Testis (tissue), 3 donors: ENCODE measurements around the gene AHCY. TPM values are rescaled to one million over a fixed set of nuclear protein-coding genes. Genes with fewer than 3 reads are reported as not detected.
"Not testable (repeated sequence)": the region's sequence is repeated elsewhere in the genome, so short reads cannot be mapped to it uniquely, and the experiment has no call there.

Source experiments
- DNase-seq: peaks from one replicate; pipeline ENCODE4 v3.0.0-alpha.2; 2019
- H3K27ac ChIP-seq, 2 donors: fragments of 200-600 bp; sonication (generic); one replicate each; pipeline ENCODE4 v1.5.1; 2019
- H3K27me3 ChIP-seq: fragments of 200-600 bp; sonication (generic); one replicate; pipeline ENCODE4 v1.5.1; 2019
- H3K36me3 ChIP-seq: fragments of 200-600 bp; sonication (generic); one replicate; pipeline ENCODE4 v1.5.1; 2017; ENCODE audit warnings: low read depth; ENCODE audit errors: missing control alignments
- H3K4me1 ChIP-seq: fragments of 200-600 bp; sonication (generic); one replicate; pipeline ENCODE4 v1.5.1; 2019
- H3K4me3 ChIP-seq, 2 donors: fragments of 200-600 bp; sonication (generic); one replicate each; pipeline ENCODE4 v1.5.1; 2017 to 2019
- H3K9me3 ChIP-seq: fragments of 200-600 bp; sonication (generic); one replicate; pipeline ENCODE4 v1.5.1; 2017
- POLR2A ChIP-seq: fragments of 450-650 bp; IDR thresholded peaks from one replicate; pipeline ENCODE4 v1.6.1; 2017; ENCODE audit warnings: antibody characterized with exemption, mild to moderate bottlenecking, moderate library complexity
- WGBS, 2 donors: methylation state at CpG; one replicate each; pipeline ENCODE4 v1.1.5; 2018; 5-methylcytosine and 5-hydroxymethylcytosine counted together
- intact Hi-C: fragments of 100-400 bp; cut with DNase I; formaldehyde crosslinking; loops from one replicate; pipeline ENCODE4 v1.15.1; 2023; ENCODE audit warnings: low total_unique reads
- polyA plus RNA-seq: library from polyadenylated mRNA; stranded (reverse); fragments of 350-450 nt; fragmentation: Illumina TruSeq; extraction: RNeasy Lipid Tissue Mini Kit (QIAGEN cat#74804); gene quantifications from one replicate; pipeline ENCODE4 v1.2.3, GENCODE V29; 2014; ENCODE audit warnings: low read depth, low replicate concordance; ENCODE audit not compliant: insufficient read depth
- total RNA-seq, 2 donors: library from RNA; depleted of rRNA; stranded (reverse); fragments of >200 nt; gene quantifications; one replicate each; pipeline ENCODE4 v1.2.3, GENCODE V29; 2016
- TF ChIP-seq, protein P1 (sequence below), 3 experiments: fragments of 450-650 bp in 2 of 3; fragments of 200-600 bp in 1 of 3; sonication (generic) in 1 of 3; IDR thresholded peaks; one replicate each; pipeline ENCODE4 v1.5.1; 2016 to 2019; ENCODE audit warnings: antibody characterized with exemption in 3 of 3, mild to moderate bottlenecking in 2 of 3, moderate library complexity in 1 of 3

AHCY gene
- total and polyA plus RNA-seq, 3 donors from 2014 or later: 127 to 237 (median 178) TPM

GRCh38 chr20:34332262-34332920 lies 29.2 kb upstream of the AHCY start:
- H3K4me3 ChIP-seq: no peak overlapping the region
- H3K9me3 ChIP-seq: no peaks in the 10 kb centered on the region
- TF ChIP-seq, protein P1, sequence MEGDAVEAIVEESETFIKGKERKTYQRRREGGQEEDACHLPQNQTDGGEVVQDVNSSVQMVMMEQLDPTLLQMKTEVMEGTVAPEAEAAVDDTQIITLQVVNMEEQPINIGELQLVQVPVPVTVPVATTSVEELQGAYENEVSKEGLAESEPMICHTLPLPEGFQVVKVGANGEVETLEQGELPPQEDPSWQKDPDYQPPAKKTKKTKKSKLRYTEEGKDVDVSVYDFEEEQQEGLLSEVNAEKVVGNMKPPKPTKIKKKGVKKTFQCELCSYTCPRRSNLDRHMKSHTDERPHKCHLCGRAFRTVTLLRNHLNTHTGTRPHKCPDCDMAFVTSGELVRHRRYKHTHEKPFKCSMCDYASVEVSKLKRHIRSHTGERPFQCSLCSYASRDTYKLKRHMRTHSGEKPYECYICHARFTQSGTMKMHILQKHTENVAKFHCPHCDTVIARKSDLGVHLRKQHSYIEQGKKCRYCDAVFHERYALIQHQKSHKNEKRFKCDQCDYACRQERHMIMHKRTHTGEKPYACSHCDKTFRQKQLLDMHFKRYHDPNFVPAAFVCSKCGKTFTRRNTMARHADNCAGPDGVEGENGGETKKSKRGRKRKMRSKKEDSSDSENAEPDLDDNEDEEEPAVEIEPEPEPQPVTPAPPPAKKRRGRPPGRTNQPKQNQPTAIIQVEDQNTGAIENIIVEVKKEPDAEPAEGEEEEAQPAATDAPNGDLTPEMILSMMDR (IDR thresholded peaks at IDR 0.05): no peak
- no peak for TF ChIP-seq POLR2A
- no peak overlapping the region for H3K27ac ChIP-seq
- no peaks in the 10 kb centered on the region for H3K27me3 ChIP-seq
- DNase-seq: no peak
- WGBS, 2 donors: 69% methylated on average over 15 to 19 of the region's 19 CpGs
- no peaks in the 10 kb centered on the region for H3K36me3 ChIP-seq
- intact Hi-C loops: no loop called here
- peaks cover 4% of the 10 kb centered on the region for H3K4me1 ChIP-seq

DNA sequence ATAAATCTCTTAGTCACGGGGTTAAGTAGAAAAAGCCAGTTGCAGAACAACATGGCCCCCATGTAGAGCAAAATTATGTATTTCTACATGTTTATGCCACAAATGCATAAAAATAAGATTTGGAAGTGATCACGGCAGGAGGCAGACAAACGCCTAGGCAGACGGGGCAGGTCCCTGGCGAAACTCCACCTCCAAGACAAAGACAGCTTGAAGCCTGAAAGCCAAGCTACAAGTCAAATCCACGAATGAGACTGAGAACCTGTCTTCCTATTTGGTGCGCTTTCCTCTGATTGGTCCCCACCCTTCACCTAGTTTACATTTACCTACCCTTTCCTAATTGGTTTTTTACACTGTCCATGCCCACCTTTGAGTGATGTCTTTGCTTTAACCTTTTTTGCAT lies 28.7 kb upstream of the AHCY start:
- WGBS, 2 donors: 64 to 69% methylated on average over 7 of the region's 7 CpGs
- H3K36me3 ChIP-seq: no peaks in the 10 kb centered on the region
- no peaks in the 10 kb centered on the region for H3K27me3 ChIP-seq
- DNase-seq: no peak
- intact Hi-C loops: no loop called here
- no peaks in the 10 kb centered on the region for H3K9me3 ChIP-seq
- no peak overlapping the region for H3K4me3 ChIP-seq
- no peak for TF ChIP-seq POLR2A
- TF ChIP-seq, protein P1 (IDR thresholded peaks at IDR 0.05): no peak
- no peak overlapping the region for H3K27ac ChIP-seq
- H3K4me1 ChIP-seq: peaks cover 4% of the 10 kb centered on the region

DNA sequence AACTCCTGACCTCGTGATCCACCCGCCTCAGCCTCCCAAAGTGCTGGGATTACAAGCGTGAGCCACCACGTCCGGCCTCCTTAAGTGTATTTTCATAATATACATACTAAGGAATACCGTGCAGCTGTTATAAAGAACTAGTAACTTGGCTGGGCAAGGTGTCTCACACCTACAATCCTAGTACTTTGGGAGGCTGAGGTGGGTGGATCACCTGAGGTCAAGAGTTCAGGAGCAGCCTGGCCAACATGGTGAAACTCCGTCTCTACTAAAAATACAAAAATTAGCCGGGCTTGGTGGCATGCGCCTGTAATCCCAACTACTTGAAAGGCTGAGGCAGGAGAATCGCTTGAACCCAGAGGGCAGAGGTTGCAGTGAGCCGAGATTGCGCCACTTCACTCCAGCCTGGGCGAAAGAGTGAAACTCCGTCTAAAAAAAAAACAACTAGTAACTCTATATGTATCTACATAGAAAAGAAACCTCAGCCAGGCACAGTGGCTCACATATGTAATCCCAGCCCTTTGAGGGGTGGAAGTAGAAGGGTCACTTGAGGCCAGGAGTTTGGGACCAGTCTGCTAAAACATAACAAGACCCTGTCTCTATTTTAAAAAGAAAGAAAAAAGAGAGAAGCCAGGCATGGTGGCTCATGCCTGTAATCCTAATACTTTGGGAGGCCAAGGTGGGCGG lies 27.8 kb upstream of the AHCY start:
- H3K4me1 ChIP-seq, H3K27me3 ChIP-seq, H3K9me3 ChIP-seq, H3K36me3 ChIP-seq, H3K4me3 ChIP-seq, H3K27ac ChIP-seq, DNase-seq, intact Hi-C loops: not testable (repeated sequence)
- 91 to 96% methylated on average over 15 of the region's 15 CpGs for WGBS, 2 donors

- Histone ChIP-seq H3K4me1 (no peaks in the 10 kb centered on the region), H3K27ac (no peak overlapping the region), H3K4me3 (no peak overlapping the region), H3K9me3 (no peaks in the 10 kb centered on the region), H3K36me3 (no peaks in the 10 kb centered on the region), H3K27me3 (no peaks in the 10 kb centered on the region)
- TF ChIP-seq, protein P1 (IDR thresholded peaks at IDR 0.05): no peak
- TF ChIP-seq POLR2A: no peak
- 84 to 85% methylated on average over 9 of the region's 9 CpGs for WGBS, 2 donors
- DNase-seq: no peak
- intact Hi-C loops: no loop called here
Observed at GRCh38 chr20:34328928-34329677, 25.9 kb upstream of the AHCY start.

GRCh38 chr20:34328207-34328606 lies 25.1 kb upstream of the AHCY start:
- H3K4me3 ChIP-seq, H3K9me3 ChIP-seq, H3K4me1 ChIP-seq, intact Hi-C loops, H3K36me3 ChIP-seq, H3K27ac ChIP-seq, DNase-seq, H3K27me3 ChIP-seq: not testable (repeated sequence)
- 94 to 97% methylated on average over 4 of the region's 4 CpGs for WGBS, 2 donors
